ENCODE measurements around the gene RASSF3. TPM values are rescaled to one million over a fixed set of nuclear protein-coding genes. Genes with fewer than 3 reads are reported as not detected.

RASSF3 gene
- total and polyA plus RNA-seq, 10 of the 15 experiments (the other 5 are each of a cell fraction or from before 2014, with no cell fraction given) = 6.9 to 62.4 (median 30.3) TPM

GRCh38 chr12:64631197-64631596, 20.9 kb downstream of the RASSF3 start:
- in situ Hi-C loops (cut with MboI) = no loop called here
- ATAC-seq = no peak
- Histone ChIP-seq H3K9ac (ENCODE audit: control insufficient read depth, insufficient read depth, low read length) (no peak overlapping the region), H2AFZ (ENCODE audit: control insufficient read depth, low read depth, low read length) (no peak overlapping the region), H3K4me2 (ENCODE audit: control insufficient read depth, insufficient read depth) (no peak overlapping the region), H3K79me2 (ENCODE audit: control insufficient read depth, insufficient read depth, low read length) (peaks cover 93% of the 10 kb centered on the region), H3K36me3 (ENCODE audit: control insufficient read depth in 2 of 2, insufficient read depth in 2 of 2, low read length in 1 of 2) (peaks cover 7 to 9% of the 10 kb centered on the region in 2 experiments; a peak in 3 of 4 replicates), H3K4me1 (ENCODE audit: control insufficient read depth, insufficient read depth, low read length) (peaks cover 9% of the 10 kb centered on the region), H3K9me3 (replicated peaks; ENCODE audit: control insufficient read depth, insufficient read depth, low read length) (peaks cover 18% of the 10 kb centered on the region; the same call in 2 of the 3 replicates), H3K27me3 (replicated peaks in 1 of 2; ENCODE audit: control insufficient read depth in 2 of 2, insufficient read depth in 2 of 2, low read length in 1 of 2) (no peaks in the 10 kb centered on the region), H4K20me1 (ENCODE audit: control insufficient read depth, insufficient read depth) (no peaks in the 10 kb centered on the region), H3K4me3 (no peak overlapping the region), H3K27ac (ENCODE audit: control insufficient read depth, insufficient read depth) (no peak overlapping the region)
- ChIA-PET RAD21 (ENCODE audit: unreplicated experiment) (no interaction called here), POLR2A (no interaction called here), CTCF (no interaction called here), SMC1A (ENCODE audit: uncharacterized antibody, unreplicated experiment) (no interaction called here)
- 26% methylated on average over 4 of the region's 5 CpGs for WGBS (ENCODE audit: insufficient coverage, insufficient replicate concordance, low lambda C conversion rate, missing lambda C conversion rate)
- TF ChIP-seq SREBF2 (IDR thresholded peaks at IDR 0.05; ENCODE audit: low read length) (no peak), ZZZ3 (IDR thresholded peaks at IDR 0.05; ENCODE audit: control insufficient read depth, insufficient read length, low read depth) (no peak), ATF7 (IDR thresholded peaks at IDR 0.05; ENCODE audit: low read depth) (no peak), RELB (IDR thresholded peaks at IDR 0.05; ENCODE audit: low read depth) (no peak)
- no peak for FAIRE-seq
- BruUV-seq (replicated peaks) = no TSS peak
- DNase-seq (ENCODE audit: low read depth, low spot score) = no peak
- intact Hi-C loops (cut with micrococcal nuclease; ENCODE audit: unreplicated experiment) = no loop called here
